ENCODE measurements around the gene RBX1. TPM values are rescaled to one million over a fixed set of nuclear protein-coding genes. Genes with fewer than 3 reads are reported as not detected.
"Not testable (repeated sequence)": the region's sequence is repeated elsewhere in the genome, so short reads cannot be mapped to it uniquely, and the experiment has no call there.

The RBX1 gene
- total RNA-seq (2014; rRNA removed; shearing (Covaris generic)): 27.7 and 30.6 TPM in 2 replicates
- polyA plus RNA-seq (2014; cell fraction: nucleus; rRNA removed): 21.6 and 39.0 TPM in 2 replicates

- peak; percentile 93 for DNase-seq (ENCODE audit: extremely low read depth, low read depth)
Measured at GRCh38 chr22:40950962-40951794, at the start of gene RBX1. Gene RBX1, plus strand, starts transcription at chr22:40951378. Its CDS starts 21 bp downstream, at chr22:40951399.

GRCh38 chr22:40904101-40904500 is 47.1 kb upstream of the RBX1 start:
- no peak for DNase-seq (ENCODE audit: extremely low read depth, low read depth)

- DNase-seq (ENCODE audit: extremely low read depth, low read depth): no peak
Measured at GRCh38 chr22:40908895-40909294, 42.3 kb upstream of the RBX1 start.

- DNase-seq (ENCODE audit: extremely low read depth, low read depth): no peak
Measured at GRCh38 chr22:40911772-40912171, 39.4 kb upstream of the RBX1 start.

- DNase-seq (ENCODE audit: extremely low read depth, low read depth): not testable (repeated sequence)
Measured at GRCh38 chr22:40912987-40913386, 38.2 kb upstream of the RBX1 start.

- no peak for DNase-seq (ENCODE audit: extremely low read depth, low read depth)
Measured at GRCh38 chr22:40919446-40919845, 31.7 kb upstream of the RBX1 start.

- DNase-seq (ENCODE audit: extremely low read depth, low read depth): no peak
Measured at GRCh38 chr22:40920526-40920925, 30.7 kb upstream of the RBX1 start.

- DNase-seq (ENCODE audit: extremely low read depth, low read depth): peak; percentile 38
Measured at GRCh38 chr22:40922484-40923303, 28.5 kb upstream of the RBX1 start.

- DNase-seq (ENCODE audit: extremely low read depth, low read depth): no peak
Measured at GRCh38 chr22:40928657-40929056, 22.5 kb upstream of the RBX1 start.

GRCh38 chr22:40932396-40932795 is 18.8 kb upstream of the RBX1 start:
- DNase-seq (ENCODE audit: extremely low read depth, low read depth): no peak

- no peak for DNase-seq (ENCODE audit: extremely low read depth, low read depth)
Measured at GRCh38 chr22:40939202-40939601, 12.0 kb upstream of the RBX1 start.

- DNase-seq (ENCODE audit: extremely low read depth, low read depth): no peak
Measured at GRCh38 chr22:40951795-40952605, 822 bp downstream of the RBX1 start.

- no peak for DNase-seq (ENCODE audit: extremely low read depth, low read depth)
Measured at GRCh38 chr22:40953471-40953870, 2.3 kb downstream of the RBX1 start.

GRCh38 chr22:40954113-40954512 is 2.9 kb downstream of the RBX1 start:
- DNase-seq (ENCODE audit: extremely low read depth, low read depth): no peak

- no peak for DNase-seq (ENCODE audit: extremely low read depth, low read depth)
Measured at GRCh38 chr22:40955571-40955970, 4.4 kb downstream of the RBX1 start.

- DNase-seq (ENCODE audit: extremely low read depth, low read depth): no peak
Measured at GRCh38 chr22:40957601-40958000, 6.4 kb downstream of the RBX1 start.

- DNase-seq (ENCODE audit: extremely low read depth, low read depth): no peak
Measured at GRCh38 chr22:40958299-40958698, 7.1 kb downstream of the RBX1 start.

GRCh38 chr22:40960145-40960544 is 9.0 kb downstream of the RBX1 start:
- DNase-seq (ENCODE audit: extremely low read depth, low read depth): no peak

- DNase-seq (ENCODE audit: extremely low read depth, low read depth): no peak
Measured at GRCh38 chr22:40965936-40966725, 15.0 kb downstream of the RBX1 start.

GRCh38 chr22:40966726-40967085 is 15.5 kb downstream of the RBX1 start:
- no peak for DNase-seq (ENCODE audit: extremely low read depth, low read depth)

Data from NCI-H460 (cell line).